ENCODE results near the gene ENTHD1. TPM values are rescaled to one million over a fixed set of nuclear protein-coding genes. Genes with fewer than 3 reads are reported as not detected.
A peak's percentile ranks its signal among the peaks of the same experiment; 100 is the strongest.

ENTHD1 gene
- total RNA-seq, 4 donors from 2014 or later = not detected

- TF ChIP-seq POLR2AphosphoS5 (IDR thresholded peaks at IDR 0.05) = no peak
- no peak for TF ChIP-seq EP300 (IDR thresholded peaks at IDR 0.05)
- TF ChIP-seq POLR2A (IDR thresholded peaks at IDR 0.05; ENCODE audit: low read depth) = no peak
- TF ChIP-seq CTCF (IDR thresholded peaks at IDR 0.05) = no peak
- Histone ChIP-seq H3K36me3 (no peaks in the 10 kb centered on the region), H3K9me3 (no peaks in the 10 kb centered on the region), H3K27ac (replicated peaks in 1 of 4) (no peak overlapping the region), H3K27me3 (peaks cover 0 to 49% (median 0%) of the 10 kb centered on the region in 4 donors), H3K4me3 (no peak overlapping the region), H3K4me1 (no peaks in the 10 kb centered on the region)
- 70% methylated on average over 4 of the region's 4 CpGs for WGBS
- no peak for DNase-seq (ENCODE audit: extremely low spot score)
- intact Hi-C loops (cut with DNase I) = no loop called here
These were observed 78.7 kb downstream of the ENTHD1 start for GRCh38 chr22:39814899-39815298.

- Histone ChIP-seq H3K4me3 (no peak overlapping the region), H3K27me3 (peaks cover 0 to 49% (median 0%) of the 10 kb centered on the region in 4 donors), H3K36me3 (no peaks in the 10 kb centered on the region), H3K4me1 (no peaks in the 10 kb centered on the region), H3K27ac (replicated peaks in 1 of 4) (no peak overlapping the region), H3K9me3 (no peaks in the 10 kb centered on the region)
- TF ChIP-seq CTCF (IDR thresholded peaks at IDR 0.05) (no peak), POLR2AphosphoS5 (IDR thresholded peaks at IDR 0.05) (no peak), EP300 (IDR thresholded peaks at IDR 0.05) (no peak), POLR2A (IDR thresholded peaks at IDR 0.05; ENCODE audit: low read depth) (no peak)
- DNase-seq (ENCODE audit: extremely low spot score) = no peak
- WGBS = 84% methylated on average over 4 of the region's 4 CpGs
- intact Hi-C loops (cut with DNase I) = no loop called here
These were observed 83.6 kb downstream of the ENTHD1 start for GRCh38 chr22:39809772-39810557.

- Histone ChIP-seq H3K9me3 (no peaks in the 10 kb centered on the region), H3K36me3 (no peaks in the 10 kb centered on the region), H3K4me3 (no peak overlapping the region), H3K27ac (replicated peaks in 1 of 4) (no peak overlapping the region), H3K4me1 (no peaks in the 10 kb centered on the region), H3K27me3 (peaks cover 0 to 64% (median 0%) of the 10 kb centered on the region in 4 donors)
- WGBS = 25% methylated on average over 3 of the region's 3 CpGs
- no peak for DNase-seq (ENCODE audit: extremely low spot score)
- intact Hi-C loops (cut with DNase I) = no loop called here
- TF ChIP-seq EP300 (IDR thresholded peaks at IDR 0.05) = no peak
- TF ChIP-seq CTCF (IDR thresholded peaks at IDR 0.05) = peak in 2 of 3 experiments; percentile 11 to 15
These were observed 85.5 kb downstream of the ENTHD1 start for GRCh38 chr22:39808081-39808480.

- TF ChIP-seq POLR2AphosphoS5 (IDR thresholded peaks at IDR 0.05) = no peak
- intact Hi-C loops (cut with DNase I) = no loop called here
- Histone ChIP-seq H3K27ac (replicated peaks in 1 of 4) (no peak overlapping the region), H3K27me3 (peaks cover 0 to 52% (median 0%) of the 10 kb centered on the region in 4 donors), H3K9me3 (no peaks in the 10 kb centered on the region), H3K4me3 (no peak overlapping the region), H3K4me1 (no peaks in the 10 kb centered on the region), H3K36me3 (no peaks in the 10 kb centered on the region)
- WGBS = 54% methylated on average over 2 of the region's 2 CpGs
- DNase-seq (ENCODE audit: extremely low spot score) = no peak
These were observed 87.5 kb downstream of the ENTHD1 start for GRCh38 chr22:39806109-39806508.

- no peaks in the 10 kb centered on the region for H3K4me1 ChIP-seq
- 85% methylated on average over 5 of the region's 5 CpGs for whole genome bisulfite sequencing
- no peaks in the 10 kb centered on the region for H3K9me3 ChIP-seq
- no peak overlapping the region for H3K4me3 ChIP-seq
- DNase-seq (ENCODE audit: extremely low spot score) = no peak
- no peak for TF ChIP-seq POLR2AphosphoS5 (IDR thresholded peaks at IDR 0.05)
- TF ChIP-seq POLR2A (IDR thresholded peaks at IDR 0.05; ENCODE audit: low read depth) = no peak
- no peaks in the 10 kb centered on the region for H3K36me3 ChIP-seq
- intact Hi-C loops (cut with DNase I) = no loop called here
- no peak overlapping the region for H3K27ac ChIP-seq (replicated peaks in 1 of 4)
- H3K27me3 ChIP-seq = peaks cover 0 to 50% (median 0%) of the 10 kb centered on the region in 4 donors
These were observed 88.4 kb downstream of the ENTHD1 start for GRCh38 chr22:39805117-39805516.

Data from esophagus muscularis mucosa (tissue), 4 donors.